Measurements from ENCODE around the gene SIDT2.

DNA sequence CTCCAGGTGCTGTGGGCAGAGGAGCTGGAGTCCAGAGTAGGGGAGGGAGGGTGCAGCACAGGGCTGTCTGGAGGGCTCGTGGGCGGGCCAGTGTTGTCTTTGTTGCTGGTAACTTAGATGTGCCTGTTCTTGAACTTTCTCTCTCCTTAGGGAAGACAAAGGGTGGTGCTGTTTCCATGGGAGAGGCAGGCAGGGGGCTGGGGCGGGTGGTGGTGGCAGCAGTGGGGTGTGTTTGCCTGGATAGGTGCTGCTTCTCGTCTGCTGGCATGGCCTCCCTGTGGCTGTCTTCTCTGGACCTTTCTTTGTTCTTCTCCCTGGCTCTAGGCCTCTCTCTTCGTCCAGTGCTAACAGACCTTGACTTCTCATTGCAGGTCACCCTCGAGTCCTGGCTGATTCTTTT lies 8.5 kb downstream of the SIDT2 start:
- no peak for TF ChIP-seq CTCF (IDR thresholded peaks at IDR 0.05; ENCODE audit: low read length)
- TF ChIP-seq EZH2 (optimal IDR thresholded peaks at IDR 0.05; ENCODE audit: low read depth, low read length) = no peak
- TF ChIP-seq EZH2phosphoT487 (IDR thresholded peaks at IDR 0.05; ENCODE audit: low read length) = no peak

All from MM.1S (cell line).